T-helper 1 cell treated with Interleukin-12 subunit alpha and Interleukin-12 subunit beta and Interleukin-4 antibody, amounts not matched to agents 30 μg/mL and 1 μg/mL, for 36 hours (primary cell): ENCODE data around the gene SH3TC2.

ENCODE experiments used
- H3K27ac Mint-ChIP-seq: one replicate; pipeline ENCODE4 v1.8.0; 2021; ENCODE audit warnings: mild to moderate bottlenecking, mixed read lengths
- H3K27me3 Mint-ChIP-seq: one replicate; pipeline ENCODE4 v1.8.0; 2021; ENCODE audit warnings: low read depth, mixed read lengths
- H3K36me3 Mint-ChIP-seq: one replicate; pipeline ENCODE4 v1.8.0; 2021; ENCODE audit warnings: low read depth, mixed read lengths
- H3K4me1 Mint-ChIP-seq: one replicate; pipeline ENCODE4 v1.8.0; 2021; ENCODE audit warnings: low read depth, mixed read lengths
- H3K4me3 Mint-ChIP-seq: one replicate; pipeline ENCODE4 v1.8.0; 2021; ENCODE audit warnings: mild to moderate bottlenecking, moderate library complexity, mixed read lengths
- H3K9me3 Mint-ChIP-seq: one replicate; pipeline ENCODE4 v1.8.0; 2021; ENCODE audit warnings: mixed read lengths

The SH3TC2 gene

DNA sequence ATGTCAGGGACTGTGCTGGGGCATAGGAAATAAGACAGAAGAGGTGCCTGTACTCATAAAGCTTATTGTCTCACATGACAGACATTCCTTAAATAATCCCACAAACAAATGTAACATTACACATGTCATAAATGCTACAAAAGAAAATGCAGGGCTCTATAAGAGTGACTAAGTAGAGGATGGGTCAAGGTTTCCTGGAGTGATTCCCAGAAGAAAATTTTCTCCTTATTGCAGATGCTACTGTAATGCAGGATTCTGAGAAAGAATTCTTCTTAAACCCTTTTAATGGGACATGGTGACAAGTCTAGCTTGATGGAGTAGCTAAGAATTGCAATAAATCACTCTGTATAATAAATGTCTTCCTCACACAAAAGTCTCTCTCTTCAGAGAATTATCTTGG is 55.7 kb downstream of the SH3TC2 start:
- Mint-ChIP-seq H3K9me3 (no peaks in the 10 kb centered on the region), H3K4me1 (peaks cover 5% of the 10 kb centered on the region), H3K36me3 (no peaks in the 10 kb centered on the region), H3K27me3 (no peaks in the 10 kb centered on the region), H3K27ac (no peak overlapping the region), H3K4me3 (no peak overlapping the region)

- H3K27ac Mint-ChIP-seq: no peak overlapping the region
- H3K9me3 Mint-ChIP-seq: no peaks in the 10 kb centered on the region
- peaks cover 5% of the 10 kb centered on the region for H3K4me1 Mint-ChIP-seq
- H3K4me3 Mint-ChIP-seq: no peak overlapping the region
- H3K36me3 Mint-ChIP-seq: no peaks in the 10 kb centered on the region
- H3K27me3 Mint-ChIP-seq: peaks cover 3% of the 10 kb centered on the region
These were observed 56.4 kb downstream of the SH3TC2 start for GRCh38 chr5:149006426-149006825.

DNA sequence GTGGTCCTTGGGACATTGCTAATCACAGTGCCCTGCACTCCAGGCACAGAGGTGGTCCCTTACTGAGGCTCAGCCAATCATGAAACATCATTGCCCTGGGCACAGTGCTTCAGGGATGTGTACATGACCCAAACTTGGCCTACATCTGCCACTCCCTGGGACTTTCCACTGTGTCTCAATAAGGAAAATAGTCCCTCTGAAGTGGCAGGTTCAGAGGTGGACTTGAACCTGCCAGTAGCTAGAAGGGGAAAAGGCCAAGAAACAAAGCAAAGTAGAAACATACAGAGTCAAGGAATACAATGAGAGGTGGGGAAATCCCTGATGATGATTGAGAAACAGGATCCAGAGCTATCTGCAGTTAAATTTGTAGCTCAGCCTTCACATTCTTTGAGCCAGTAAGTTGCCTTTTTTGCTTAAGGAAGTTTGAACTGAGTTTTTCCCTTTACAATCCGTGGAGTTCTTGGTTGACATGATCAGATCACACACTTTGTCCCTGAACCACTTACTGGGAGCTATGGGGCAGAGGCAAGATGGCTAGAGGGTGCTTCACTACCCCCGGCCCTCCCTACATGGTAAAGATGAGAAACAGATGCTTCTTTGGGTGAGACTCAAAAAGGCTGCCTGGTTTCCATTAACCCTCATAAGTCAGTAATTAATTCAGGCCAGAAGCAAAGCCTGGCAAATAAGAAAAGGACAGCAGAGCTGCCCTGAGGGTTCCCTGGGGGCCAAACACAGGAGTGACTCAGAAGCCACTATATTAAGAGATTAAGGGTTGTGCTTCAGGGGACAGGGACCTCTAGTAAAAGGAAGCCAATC is 57.6 kb downstream of the SH3TC2 start:
- Mint-ChIP-seq H3K36me3 (no peaks in the 10 kb centered on the region), H3K4me1 (peaks cover 5% of the 10 kb centered on the region), H3K27me3 (peaks cover 3% of the 10 kb centered on the region), H3K9me3 (no peaks in the 10 kb centered on the region), H3K4me3 (no peak overlapping the region), H3K27ac (no peak overlapping the region)

- no peak overlapping the region for H3K27ac Mint-ChIP-seq
- H3K36me3 Mint-ChIP-seq: no peaks in the 10 kb centered on the region
- H3K4me3 Mint-ChIP-seq: no peak overlapping the region
- no peaks in the 10 kb centered on the region for H3K9me3 Mint-ChIP-seq
- H3K27me3 Mint-ChIP-seq: peaks cover 9% of the 10 kb centered on the region
- H3K4me1 Mint-ChIP-seq: peaks cover 5% of the 10 kb centered on the region
These were observed 58.3 kb downstream of the SH3TC2 start for GRCh38 chr5:149004559-149004958.

- Mint-ChIP-seq H3K4me3 (no peak overlapping the region), H3K9me3 (no peaks in the 10 kb centered on the region), H3K4me1 (peaks cover 5% of the 10 kb centered on the region), H3K27me3 (peaks cover 9% of the 10 kb centered on the region), H3K36me3 (no peaks in the 10 kb centered on the region), H3K27ac (no peak overlapping the region)
These were observed 59.8 kb downstream of the SH3TC2 start for GRCh38 chr5:149002761-149003689.

GRCh38 chr5:149002053-149002452 is 60.8 kb downstream of the SH3TC2 start:
- Mint-ChIP-seq H3K27ac (no peak overlapping the region), H3K36me3 (no peaks in the 10 kb centered on the region), H3K4me1 (peaks cover 5% of the 10 kb centered on the region), H3K9me3 (no peaks in the 10 kb centered on the region), H3K27me3 (peaks cover 14% of the 10 kb centered on the region), H3K4me3 (no peak overlapping the region)

DNA sequence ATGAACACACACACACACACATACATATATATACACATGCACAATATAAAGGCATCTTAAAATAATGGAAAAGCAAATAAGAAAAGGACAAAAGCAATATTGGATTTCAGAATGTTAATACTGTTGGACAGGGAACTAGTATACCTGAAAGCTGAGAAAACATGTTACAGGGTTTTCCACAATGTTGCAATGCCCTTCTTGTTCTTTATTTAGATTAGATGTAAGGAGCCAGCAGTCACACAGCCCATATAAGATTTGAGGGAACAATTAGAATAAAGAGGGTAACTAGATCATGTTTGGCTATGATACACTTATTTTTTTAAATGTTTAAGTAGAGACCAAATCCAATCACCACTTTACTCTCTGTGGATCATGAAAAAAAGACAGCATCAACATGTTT is 61.7 kb downstream of the SH3TC2 start:
- Mint-ChIP-seq H3K4me3 (no peak overlapping the region), H3K36me3 (no peaks in the 10 kb centered on the region), H3K27me3 (peaks cover 19% of the 10 kb centered on the region), H3K4me1 (peaks cover 5% of the 10 kb centered on the region), H3K27ac (no peak overlapping the region), H3K9me3 (no peaks in the 10 kb centered on the region)

DNA sequence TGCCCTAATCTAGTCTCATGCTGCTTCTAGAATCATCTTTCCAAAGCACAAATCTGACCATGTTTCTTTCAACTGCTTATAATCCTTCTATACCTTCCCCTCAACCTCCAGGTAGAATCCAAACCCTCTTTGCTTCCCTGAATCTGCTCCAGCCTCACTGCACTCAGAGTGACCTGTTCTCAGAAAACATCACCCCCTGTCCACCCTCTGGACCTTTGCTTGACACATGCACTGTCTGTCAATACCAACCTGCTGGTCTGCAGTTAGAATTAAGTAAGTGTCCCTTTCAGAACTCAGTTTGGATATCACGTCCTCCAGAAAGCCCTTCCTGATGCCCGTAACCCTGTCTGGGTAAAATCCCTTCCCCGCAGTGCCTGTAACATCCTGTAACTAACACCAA is 63.1 kb downstream of the SH3TC2 start:
- Mint-ChIP-seq H3K9me3 (no peaks in the 10 kb centered on the region), H3K4me3 (no peak overlapping the region), H3K4me1 (no peaks in the 10 kb centered on the region), H3K27ac (no peak overlapping the region), H3K27me3 (peaks cover 26% of the 10 kb centered on the region), H3K36me3 (no peaks in the 10 kb centered on the region)

- Mint-ChIP-seq H3K27ac (no peak overlapping the region), H3K4me3 (no peak overlapping the region), H3K36me3 (no peaks in the 10 kb centered on the region), H3K9me3 (no peaks in the 10 kb centered on the region), H3K27me3 (peaks cover 30% of the 10 kb centered on the region), H3K4me1 (no peaks in the 10 kb centered on the region)
These were observed 64.6 kb downstream of the SH3TC2 start for GRCh38 chr5:148998174-148998797.

- Mint-ChIP-seq H3K4me1 (no peaks in the 10 kb centered on the region), H3K36me3 (no peaks in the 10 kb centered on the region), H3K9me3 (no peaks in the 10 kb centered on the region), H3K4me3 (no peak overlapping the region), H3K27ac (no peak overlapping the region), H3K27me3 (peaks cover 27% of the 10 kb centered on the region)
These were observed 66.6 kb downstream of the SH3TC2 start for GRCh38 chr5:148996270-148996669.

DNA sequence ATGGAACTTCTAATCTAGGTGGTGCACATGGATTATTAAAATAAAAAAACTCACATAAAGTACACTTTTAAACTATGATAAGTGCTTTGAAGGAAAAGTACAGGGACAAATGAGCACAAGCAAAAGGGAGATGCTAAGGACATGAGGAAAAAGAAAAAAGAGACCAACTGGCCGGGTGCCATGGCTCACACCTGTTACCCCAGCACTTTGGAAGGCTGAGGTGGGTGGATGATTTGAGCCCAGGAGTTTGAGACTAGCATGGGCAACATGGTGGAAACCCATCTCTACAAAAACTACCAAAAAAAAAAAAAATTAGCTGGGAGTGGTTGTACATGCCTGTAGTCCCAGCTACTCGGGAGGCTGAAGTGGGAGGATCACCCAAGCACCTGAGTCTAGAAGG is 67.1 kb downstream of the SH3TC2 start:
- H3K4me3 Mint-ChIP-seq: no peak overlapping the region
- H3K9me3 Mint-ChIP-seq: no peaks in the 10 kb centered on the region
- H3K27ac Mint-ChIP-seq: no peak overlapping the region
- H3K36me3 Mint-ChIP-seq: no peaks in the 10 kb centered on the region
- no peaks in the 10 kb centered on the region for H3K4me1 Mint-ChIP-seq
- peaks cover 27% of the 10 kb centered on the region for H3K27me3 Mint-ChIP-seq

DNA sequence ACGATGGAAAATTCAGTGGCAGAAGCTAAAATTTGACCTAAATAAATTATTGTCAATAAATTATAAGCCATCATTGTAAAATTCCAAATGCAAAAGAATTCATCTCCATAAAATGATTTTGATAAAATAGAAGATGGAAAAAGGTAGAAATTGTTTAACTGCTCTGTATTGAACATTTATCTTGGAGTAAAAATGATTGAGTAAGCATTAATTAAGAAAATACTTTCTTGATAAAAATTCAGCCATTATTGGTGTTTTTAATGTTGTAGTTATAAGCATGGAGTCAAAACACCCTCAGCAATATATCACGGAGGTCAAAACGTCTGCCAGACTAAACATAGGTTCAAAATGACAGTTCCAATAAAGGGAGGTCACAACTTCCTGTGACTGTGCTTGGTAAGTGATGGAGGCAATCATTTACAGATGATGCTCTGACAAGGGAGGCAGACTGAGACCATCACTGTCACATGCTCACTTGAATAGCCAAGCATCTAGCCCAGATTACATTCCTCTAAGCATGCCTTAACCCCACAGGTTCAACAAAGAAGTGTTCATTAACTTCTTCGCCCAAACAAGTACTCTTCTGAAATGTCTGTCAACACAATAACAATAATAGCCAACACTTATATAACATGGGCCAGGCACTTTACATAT is 69.5 kb downstream of the SH3TC2 start:
- Mint-ChIP-seq H3K4me1 (no peaks in the 10 kb centered on the region), H3K27me3 (peaks cover 33% of the 10 kb centered on the region)

DNA sequence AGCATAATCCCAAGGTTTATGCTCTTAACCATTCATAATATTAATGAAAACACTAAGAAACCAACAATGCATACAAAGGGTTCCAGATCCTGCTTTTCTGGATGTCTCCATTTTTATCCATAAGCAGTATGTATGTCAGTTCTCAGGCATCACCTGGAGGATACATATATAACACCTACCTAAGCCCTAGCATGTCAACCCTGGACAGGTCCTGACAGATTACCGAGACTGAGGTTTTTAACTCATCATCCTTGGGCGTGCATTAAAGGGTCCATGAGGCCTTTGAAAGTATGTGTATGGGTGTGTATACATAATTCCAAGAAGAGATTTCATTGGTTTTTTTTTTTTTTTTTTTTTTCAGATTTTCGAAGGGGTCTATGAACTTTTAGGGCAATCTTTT is 70.6 kb downstream of the SH3TC2 start:
- Mint-ChIP-seq H3K27ac (no peak overlapping the region), H3K9me3 (no peaks in the 10 kb centered on the region), H3K27me3 (peaks cover 37% of the 10 kb centered on the region), H3K4me3 (no peak overlapping the region), H3K36me3 (no peaks in the 10 kb centered on the region), H3K4me1 (no peaks in the 10 kb centered on the region)

More for the DNA sequence above, 69.5 kb downstream of the SH3TC2 start:
- no peak overlapping the region for H3K4me3 Mint-ChIP-seq
- H3K9me3 Mint-ChIP-seq: no peaks in the 10 kb centered on the region
- no peak overlapping the region for H3K27ac Mint-ChIP-seq
- no peaks in the 10 kb centered on the region for H3K36me3 Mint-ChIP-seq

DNA sequence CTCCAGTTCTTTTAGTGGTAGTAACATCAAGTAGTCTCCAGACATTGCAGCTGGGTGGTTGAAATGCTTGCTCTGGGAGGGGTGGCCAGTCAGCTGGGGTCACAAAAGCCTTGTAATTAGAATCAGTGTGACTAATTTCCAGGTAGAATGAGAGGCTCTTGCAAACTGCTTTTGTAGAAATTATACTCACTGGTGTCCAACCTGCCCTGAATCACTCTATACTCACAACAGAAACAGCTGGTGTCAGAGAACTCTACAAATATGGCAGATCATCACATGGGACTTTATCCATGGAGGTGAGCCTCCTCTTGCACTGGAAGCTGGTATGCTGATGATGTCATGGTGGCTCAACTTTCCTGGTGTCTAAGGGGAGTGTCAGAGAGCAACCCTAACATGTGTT is 71.3 kb downstream of the SH3TC2 start:
- peaks cover 33% of the 10 kb centered on the region for H3K27me3 Mint-ChIP-seq
- H3K36me3 Mint-ChIP-seq: no peaks in the 10 kb centered on the region
- no peaks in the 10 kb centered on the region for H3K4me1 Mint-ChIP-seq
- no peak overlapping the region for H3K4me3 Mint-ChIP-seq
- no peak overlapping the region for H3K27ac Mint-ChIP-seq
- H3K9me3 Mint-ChIP-seq: no peaks in the 10 kb centered on the region
